A549 (cell line): Measurements from ENCODE around the gene FOXD3. TPM values are rescaled to one million over a fixed set of nuclear protein-coding genes. Genes with fewer than 3 reads are reported as not detected.

Experiments used
- ATAC-seq, 2 experiments: fragments of 200-7000 bp in 1 of 2; fragments of >200 bp in 1 of 2; cut with Nextera tagmentation in 1 of 2; cut with Tn5 transposase in 1 of 2; 3 replicates each; pipeline versions ENCODE4 v1.8.0 to v1.9.1; 2018 to 2020; ENCODE audit warnings: mild to moderate bottlenecking in 1 of 2, moderate library complexity in 1 of 2
- CTCF ChIA-PET: fragments of 300-600 bp; sonication (Branson Sonifier 250); formaldehyde crosslinking; extraction: SDS; loops from one replicate; lab custom pipeline; 2021; ENCODE audit warnings: antibody characterized with exemption, inconsistent platforms; lab: Yijun Ruan, JAX
- POLR2A ChIA-PET: fragments of 350-600 bp; formaldehyde crosslinking; extraction: SDS; loops from one replicate; lab custom pipeline; 2021; ENCODE audit warnings: antibody characterized with exemption, inconsistent platforms; lab: Yijun Ruan, JAX
- DNase-seq, 2 experiments: peaks; one replicate each; pipeline versions ENCODE4 v3.0.0 to v3.0.0-alpha.2; 2011 to 2016; ENCODE audit warnings: low read depth in 1 of 2, low spot score in 1 of 2
- FAIRE-seq: peaks from 2 replicates; lab custom pipeline; 2011; peaks lifted over from hg19 to GRCh38; lab: Jason Lieb, UNC
- H3K27ac ChIP-seq, 2 experiments: fragments of >200 bp; sonication (Bioruptor Twin); formaldehyde crosslinking; 3 replicates each; pipeline ENCODE4 v1.5.1; 2016 to 2017
- H3K4me1 ChIP-seq: fragments of >200 bp; sonication (Bioruptor Twin); formaldehyde crosslinking; 3 replicates; pipeline ENCODE4 v1.6.1; 2016
- H3K4me2 ChIP-seq: fragments of >200 bp; sonication (Bioruptor Twin); formaldehyde crosslinking; 3 replicates; pipeline ENCODE4 v1.6.1; 2016
- H3K4me3 ChIP-seq: fragments of >200 bp; sonication (Bioruptor Twin); formaldehyde crosslinking; 3 replicates; pipeline ENCODE4 v1.5.1; 2016
- H3K9me3 ChIP-seq: fragments of >200 bp; sonication (Bioruptor Twin); formaldehyde crosslinking; 3 replicates; pipeline ENCODE4 v1.6.1; 2016
- BHLHE40 ChIP-seq: IDR thresholded peaks from 2 replicates; pipeline ENCODE4 v1.6.1; 2012; ENCODE audit warnings: low read depth, low read length, inconsistent platforms
- CBX8 ChIP-seq: fragments of 200-600 bp; sonication (generic); IDR thresholded peaks from 2 replicates; pipeline ENCODE4 v1.6.1; 2016
- CHD2 ChIP-seq: fragments of 150-350 bp; IDR thresholded peaks from 2 replicates; pipeline ENCODE4 v1.6.1; 2014; ENCODE audit warnings: low read length; ENCODE audit not compliant: partially characterized antibody
- CHD4 ChIP-seq: fragments of 200-600 bp; sonication (generic); IDR thresholded peaks from 2 replicates; pipeline ENCODE4 v1.6.1; 2016; ENCODE audit warnings: antibody characterized with exemption, mild to moderate bottlenecking, borderline replicate concordance
- EHF ChIP-seq: fragments of 250-450 bp; sonication (Bioruptor Pico); IDR thresholded peaks from 2 replicates; pipeline ENCODE4 v1.5.0; 2020; ENCODE audit warnings: mild to moderate bottlenecking
- EHMT2 ChIP-seq: fragments of 200-600 bp; sonication (generic); IDR thresholded peaks from 2 replicates; pipeline ENCODE4 v1.6.1; 2016; ENCODE audit warnings: antibody characterized with exemption, low read depth, mild to moderate bottlenecking, moderate library complexity
- ELK1 ChIP-seq: fragments of 150-350 bp; IDR thresholded peaks from 2 replicates; pipeline ENCODE4 v1.6.1; 2014; ENCODE audit warnings: low read depth, mild to moderate bottlenecking, low read length
- EP300 ChIP-seq, 2 experiments: fragments of >200 bp; sonication (Bioruptor Twin); formaldehyde crosslinking; IDR thresholded peaks; 2 replicates in 1 of 2; 3 replicates in 1 of 2; pipeline ENCODE4 v1.6.1; 2016 to 2017
- GATA3 ChIP-seq: IDR thresholded peaks from 2 replicates; pipeline ENCODE4 v1.6.1; 2012; ENCODE audit warnings: borderline replicate concordance
- HES2 ChIP-seq: fragments of >200 bp; sonication (Bioruptor Twin); formaldehyde crosslinking; IDR thresholded peaks from 2 replicates; pipeline ENCODE4 v1.6.1; 2016
- HOXA7 ChIP-seq: fragments of 250-450 bp; sonication (Bioruptor Pico); IDR thresholded peaks from 2 replicates; pipeline ENCODE4 v1.5.0; 2020; ENCODE audit warnings: mild to moderate bottlenecking, moderate library complexity
- HOXB13 ChIP-seq: fragments of 250-450 bp; sonication (Bioruptor Pico); IDR thresholded peaks from 2 replicates; pipeline ENCODE4 v1.5.0; 2020; ENCODE audit warnings: low read depth, mild to moderate bottlenecking, moderate library complexity
- HOXB5 ChIP-seq: fragments of 250-450 bp; sonication (Bioruptor Pico); IDR thresholded peaks from 2 replicates; pipeline ENCODE4 v1.5.0; 2020; ENCODE audit warnings: mild to moderate bottlenecking, moderate library complexity
- JUN ChIP-seq, 2 experiments: fragments of >200 bp; sonication (Bioruptor Twin); formaldehyde crosslinking; IDR thresholded peaks; 2 replicates in 1 of 2; 3 replicates in 1 of 2; pipeline ENCODE4 v1.6.1; 2016 to 2017
- KDM5A ChIP-seq: fragments of 200-600 bp; sonication (generic); IDR thresholded peaks from 2 replicates; pipeline ENCODE4 v1.6.1; 2016; ENCODE audit warnings: antibody characterized with exemption, mild to moderate bottlenecking
- MAZ ChIP-seq: fragments of 150-350 bp; IDR thresholded peaks from 2 replicates; pipeline ENCODE4 v1.6.1; 2014; ENCODE audit warnings: antibody characterized with exemption, low read depth, low read length, borderline replicate concordance
- NPAS2 ChIP-seq: fragments of 250-450 bp; sonication (Bioruptor Pico); IDR thresholded peaks from 2 replicates; pipeline ENCODE4 v1.8.0; 2022; ENCODE audit warnings: mild to moderate bottlenecking, moderate library complexity, borderline replicate concordance
- PBX3 ChIP-seq: IDR thresholded peaks from 2 replicates; pipeline ENCODE4 v1.6.1; 2012
- POLR2A ChIP-seq: IDR thresholded peaks from 2 replicates; pipeline ENCODE4 v1.6.1; 2012; ENCODE audit warnings: mild to moderate bottlenecking, low read length
- POLR2AphosphoS2 ChIP-seq: conservative IDR thresholded peaks from 2 replicates; pipeline ENCODE4 v1.6.1; 2012; ENCODE audit warnings: low read length, improper control_type of control experiment, inconsistent platforms
- RAD21 ChIP-seq, 2 experiments: fragments of >200 bp in 1 of 2; sonication (Bioruptor Twin) in 1 of 2; formaldehyde crosslinking in 1 of 2; IDR thresholded peaks in 1 of 2; conservative IDR thresholded peaks in 1 of 2; 2 replicates in 1 of 2; 3 replicates in 1 of 2; pipeline ENCODE4 v1.6.1; 2012 to 2018; ENCODE audit warnings: inconsistent platforms in 1 of 2
- RARB ChIP-seq: fragments of 250-450 bp; sonication (Bioruptor Pico); IDR thresholded peaks from 2 replicates; pipeline ENCODE4 v1.8.0; 2021; ENCODE audit warnings: mild to moderate bottlenecking, moderate library complexity
- RCOR1 ChIP-seq: fragments of 150-350 bp; IDR thresholded peaks from 2 replicates; pipeline ENCODE4 v1.6.1; 2014; ENCODE audit warnings: antibody characterized with exemption, low read length, low read depth
- REST ChIP-seq: fragments of 200-600 bp; sonication (generic); IDR thresholded peaks from 2 replicates; pipeline ENCODE4 v1.6.1; 2016; ENCODE audit warnings: antibody characterized with exemption, mild to moderate bottlenecking, moderate library complexity
- RFX5 ChIP-seq: fragments of 450-650 bp; IDR thresholded peaks from 2 replicates; pipeline ENCODE4 v1.7.1; 2014; ENCODE audit warnings: antibody characterized with exemption, mild to moderate bottlenecking, moderate library complexity
- SMC3 ChIP-seq: fragments of >200 bp; sonication (Bioruptor Twin); formaldehyde crosslinking; IDR thresholded peaks from 3 replicates; pipeline ENCODE4 v1.6.1; 2018; ENCODE audit warnings: inconsistent platforms
- WGBS: methylation state at CpG from one replicate; pipeline ENCODE4 v1.1.6; 2017; ENCODE audit errors: missing lambda C conversion rate; 5-methylcytosine and 5-hydroxymethylcytosine counted together
- polyA plus RNA-seq, 4 experiments: library from polyadenylated mRNA; depleted of rRNA in 3 of 4; stranded (reverse); fragments of >200 nt; fragmentation: RNase III in 1 of 4; extraction: RNeasy Plus Mini Kit Qiagen cat#74134 plus additional on column Dnase treatment in 1 of 4; gene quantifications; 2 replicates in 3 of 4; 3 replicates in 1 of 4; pipeline ENCODE4 v1.2.3, GENCODE V29; 2011 to 2017
- TF ChIP-seq, protein P1 (sequence below): IDR thresholded peaks from 2 replicates; pipeline ENCODE4 v1.6.1; 2012

FOXD3 gene
- polyA plus RNA-seq, 2 of the 4 experiments (the other 2 are of a cell fraction), result 0.09 to 0.34 TPM

DNA sequence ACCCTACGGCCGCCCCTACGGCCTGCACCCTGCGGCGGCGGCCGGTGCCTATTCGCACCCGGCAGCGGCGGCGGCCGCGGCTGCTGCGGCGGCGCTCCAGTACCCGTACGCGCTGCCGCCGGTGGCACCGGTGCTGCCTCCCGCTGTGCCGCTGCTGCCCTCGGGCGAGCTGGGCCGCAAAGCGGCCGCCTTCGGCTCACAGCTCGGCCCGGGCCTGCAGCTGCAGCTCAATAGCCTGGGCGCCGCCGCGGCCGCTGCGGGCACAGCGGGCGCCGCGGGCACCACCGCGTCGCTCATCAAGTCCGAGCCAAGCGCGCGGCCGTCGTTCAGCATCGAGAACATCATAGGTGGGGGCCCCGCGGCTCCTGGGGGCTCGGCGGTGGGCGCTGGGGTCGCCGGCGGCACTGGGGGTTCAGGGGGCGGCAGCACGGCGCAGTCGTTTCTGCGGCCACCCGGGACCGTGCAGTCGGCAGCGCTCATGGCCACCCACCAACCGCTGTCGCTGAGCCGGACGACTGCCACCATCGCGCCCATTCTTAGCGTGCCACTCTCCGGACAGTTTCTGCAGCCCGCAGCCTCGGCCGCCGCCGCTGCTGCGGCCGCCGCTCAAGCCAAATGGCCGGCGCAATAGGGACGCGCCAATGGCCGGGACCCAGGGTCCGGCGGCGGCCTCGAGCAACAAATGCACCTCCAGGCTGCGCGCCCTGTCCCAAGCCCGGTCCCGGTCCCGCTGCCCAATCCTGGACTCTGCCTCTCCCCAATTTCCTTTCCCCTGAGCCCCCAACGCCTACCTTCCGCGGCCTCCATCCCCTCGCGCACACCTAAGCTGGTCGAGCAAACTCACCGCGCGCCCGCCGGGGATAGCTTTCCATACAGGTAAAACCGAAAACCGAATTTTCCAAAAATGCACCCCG lies 1.8 kb downstream of the FOXD3 start:
- Histone ChIP-seq H3K4me3 (peak overlapping the region; percentile 90), H3K27ac (peak overlapping the region; percentile 81 to 96), H3K4me1 (no peaks in the 10 kb centered on the region), H3K4me2 (peak overlapping the region; percentile 97), H3K9me3 (no peaks in the 10 kb centered on the region)
- FAIRE-seq (no peak), DNase-seq (peak in 1 of 2 experiments; percentile 5), ATAC-seq (peak in 1 of 2 experiments; percentile 36; a peak in 3 of 6 replicates)
- ChIA-PET POLR2A (interaction anchor here (0.6 kb wide), 1 partner anchor 481 kb away, joined by 3 read pairs; no protein-coding TSS in a partner anchor), CTCF (interaction anchor here (1.0 to 1.7 kb wide), 6 partner anchors 9 to 473 kb away, joined by 3 to 5 read pairs (median 4); no protein-coding TSS in a partner anchor)
- TF ChIP-seq JUN (IDR thresholded peaks at IDR 0.05) (no peak; a peak in 1 of 5 replicates), MAZ (no peak), HOXB5 (no peak), RARB (CRISPR knock-in tag) (no peak), RAD21 (conservative IDR thresholded peaks at IDR 0.05 in 1 of 2, IDR thresholded peaks at IDR 0.05 in 1 of 2) (no peak), HOXB13 (CRISPR knock-in tag) (no peak), NPAS2 (CRISPR knock-in tag) (no peak), BHLHE40 (no peak), EHMT2 (no peak), REST (no peak), SMC3 (no peak), HES2 (no peak), HOXA7 (no peak), RCOR1 (no peak), POLR2AphosphoS2 (no peak), EHF (CRISPR knock-in tag) (no peak), CHD4 (no peak)
- 95% methylated on average over 36 of the region's 114 CpGs for WGBS

- no peak for TF ChIP-seq CHD2
- TF ChIP-seq HOXB5, result no peak
- TF ChIP-seq PBX3, result no peak
- no peak for TF ChIP-seq KDM5A
- no peak for TF ChIP-seq SMC3
- TF ChIP-seq POLR2A, result no peak
- TF ChIP-seq EHMT2, result no peak
- TF ChIP-seq RFX5, result no peak
- TF ChIP-seq EP300 (IDR thresholded peaks at IDR 0.05), result no peak
- TF ChIP-seq MAZ, result no peak
- no peak for TF ChIP-seq ELK1
- no peak for TF ChIP-seq GATA3
- TF ChIP-seq, protein P1, sequence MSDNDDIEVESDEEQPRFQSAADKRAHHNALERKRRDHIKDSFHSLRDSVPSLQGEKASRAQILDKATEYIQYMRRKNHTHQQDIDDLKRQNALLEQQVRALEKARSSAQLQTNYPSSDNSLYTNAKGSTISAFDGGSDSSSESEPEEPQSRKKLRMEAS, result no peak
- TF ChIP-seq CBX8, result no peak
- H3K27ac ChIP-seq, result no peak overlapping the region
- DNase-seq (no peak), FAIRE-seq (no peak), ATAC-seq (no peak)
- H3K9me3 ChIP-seq, result no peaks in the 10 kb centered on the region
- no peak overlapping the region for H3K4me3 ChIP-seq
- no peak overlapping the region for H3K4me2 ChIP-seq
- H3K4me1 ChIP-seq, result no peaks in the 10 kb centered on the region
- 80% methylated on average over 7 of the region's 7 CpGs for WGBS
- ChIA-PET CTCF (interaction anchor here (1.4 to 1.7 kb wide), 2 partner anchors 11 to 117 kb away, joined by 4 to 5 read pairs; no protein-coding TSS in a partner anchor), POLR2A (no interaction called here)
Observed at GRCh38 chr1:63324779-63325119, 2.4 kb downstream of the FOXD3 start.
